Stimulated activated CD8-positive, alpha-beta memory T cell treated with anti-CD3 and anti-CD28 coated beads, Interleukin-12 subunit alpha, Interleukin-12 subunit beta, amount 100 ng/mL, for 4 hours (primary cell): ENCODE measurements around the gene BCR.

Experiments used
- DNase-seq: peaks from one replicate; pipeline ENCODE4 v3.0.0-alpha.2; 2020; ENCODE audit warnings: low read depth

BCR gene

GRCh38 chr22:23218053-23218866, 38.0 kb downstream of the BCR start:
- DNase-seq, result no peak

GRCh38 chr22:23218867-23219251, 38.5 kb downstream of the BCR start:
- no peak for DNase-seq

- DNase-seq, result no peak
Observed at GRCh38 chr22:23219317-23219716, 39.0 kb downstream of the BCR start.

GRCh38 chr22:23219822-23220484, 39.6 kb downstream of the BCR start:
- no peak for DNase-seq

- DNase-seq, result no peak
Observed at GRCh38 chr22:23220485-23221350, 40.4 kb downstream of the BCR start.

GRCh38 chr22:23221351-23221804, 41.1 kb downstream of the BCR start:
- no peak for DNase-seq

GRCh38 chr22:23222033-23222792, 41.9 kb downstream of the BCR start:
- no peak for DNase-seq

- no peak for DNase-seq
Observed at GRCh38 chr22:23222793-23223568, 42.7 kb downstream of the BCR start.

- DNase-seq, result no peak
Observed at GRCh38 chr22:23223569-23224317, 43.4 kb downstream of the BCR start.

- no peak for DNase-seq
Observed at GRCh38 chr22:23224846-23225245, 44.5 kb downstream of the BCR start.

GRCh38 chr22:23225337-23225723, 45.0 kb downstream of the BCR start:
- no peak for DNase-seq

GRCh38 chr22:23225724-23226496, 45.6 kb downstream of the BCR start:
- DNase-seq, result no peak

GRCh38 chr22:23226497-23226850, 46.2 kb downstream of the BCR start:
- no peak for DNase-seq

- no peak for DNase-seq
Observed at GRCh38 chr22:23227380-23227779, 47.1 kb downstream of the BCR start.

GRCh38 chr22:23228503-23228902, 48.2 kb downstream of the BCR start:
- DNase-seq, result no peak

- DNase-seq, result no peak
Observed at GRCh38 chr22:23229646-23230045, 49.3 kb downstream of the BCR start.

GRCh38 chr22:23230348-23231068, 50.2 kb downstream of the BCR start:
- no peak for DNase-seq

- DNase-seq, result no peak
Observed at GRCh38 chr22:23231471-23232093, 51.3 kb downstream of the BCR start.
